Measurements from ENCODE around the gene GUF1. TPM values are rescaled to one million over a fixed set of nuclear protein-coding genes. Genes with fewer than 3 reads are reported as not detected.

Gene GUF1
- total RNA-seq, 1 donor, result 22.9 TPM

DNA sequence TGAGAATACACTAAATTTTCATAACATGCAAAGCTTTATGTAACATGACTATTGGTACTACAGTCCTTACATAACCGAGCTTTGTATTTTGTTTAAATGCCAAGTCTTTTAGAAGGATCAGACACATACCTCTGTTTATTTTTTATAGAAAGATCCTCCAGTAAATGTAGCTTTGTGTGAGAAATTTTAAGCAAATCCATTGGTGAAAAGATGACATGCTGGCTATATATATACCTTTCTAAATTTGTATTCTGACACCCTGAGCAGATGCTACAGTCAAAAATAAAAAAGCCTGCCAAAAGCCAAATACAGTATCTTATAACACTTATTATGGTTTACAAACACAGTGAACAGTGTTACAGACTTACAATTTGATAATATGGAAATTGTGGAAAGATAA lies 26.8 kb upstream of the GUF1 start, which contains the start of gene YIPF7:
Gene YIPF7 (minus strand): TSS at position 201 of the 400 bp plus-strand sequence. CDS start 1,525 bp downstream, outside the sequence.
- DNase-seq (ENCODE audit: low read depth), result no peak
- TF ChIP-seq, protein P1, sequence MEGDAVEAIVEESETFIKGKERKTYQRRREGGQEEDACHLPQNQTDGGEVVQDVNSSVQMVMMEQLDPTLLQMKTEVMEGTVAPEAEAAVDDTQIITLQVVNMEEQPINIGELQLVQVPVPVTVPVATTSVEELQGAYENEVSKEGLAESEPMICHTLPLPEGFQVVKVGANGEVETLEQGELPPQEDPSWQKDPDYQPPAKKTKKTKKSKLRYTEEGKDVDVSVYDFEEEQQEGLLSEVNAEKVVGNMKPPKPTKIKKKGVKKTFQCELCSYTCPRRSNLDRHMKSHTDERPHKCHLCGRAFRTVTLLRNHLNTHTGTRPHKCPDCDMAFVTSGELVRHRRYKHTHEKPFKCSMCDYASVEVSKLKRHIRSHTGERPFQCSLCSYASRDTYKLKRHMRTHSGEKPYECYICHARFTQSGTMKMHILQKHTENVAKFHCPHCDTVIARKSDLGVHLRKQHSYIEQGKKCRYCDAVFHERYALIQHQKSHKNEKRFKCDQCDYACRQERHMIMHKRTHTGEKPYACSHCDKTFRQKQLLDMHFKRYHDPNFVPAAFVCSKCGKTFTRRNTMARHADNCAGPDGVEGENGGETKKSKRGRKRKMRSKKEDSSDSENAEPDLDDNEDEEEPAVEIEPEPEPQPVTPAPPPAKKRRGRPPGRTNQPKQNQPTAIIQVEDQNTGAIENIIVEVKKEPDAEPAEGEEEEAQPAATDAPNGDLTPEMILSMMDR (IDR thresholded peaks at IDR 0.05; ENCODE audit: insufficient read depth, low read depth, low read length), result no peak
- no peak within 1 kb of the TSS for H3K4me3 ChIP-seq (ENCODE audit: low read depth, low read length)

DNA sequence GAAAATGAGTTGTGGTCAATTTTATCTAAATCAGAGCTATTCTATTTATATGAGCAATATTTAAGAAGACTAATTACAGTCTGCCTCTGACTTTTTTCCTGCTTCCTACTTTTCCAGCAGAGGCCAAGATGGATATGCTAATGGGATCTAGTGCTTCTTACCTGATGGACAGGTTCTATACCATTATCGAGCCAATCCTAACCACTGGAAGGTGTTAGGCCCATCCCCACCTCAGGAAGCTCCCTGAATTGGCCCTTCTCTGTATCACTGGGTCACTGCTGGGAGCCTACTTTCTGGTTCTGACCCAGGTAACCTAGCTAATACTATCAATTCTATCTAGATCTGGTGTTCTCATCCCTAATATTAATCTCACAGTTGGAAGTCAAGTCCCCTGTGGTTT lies 26.2 kb upstream of the GUF1 start:
- TF ChIP-seq, protein P1 (IDR thresholded peaks at IDR 0.05; ENCODE audit: insufficient read depth, low read depth, low read length), result no peak
- H3K4me3 ChIP-seq (ENCODE audit: low read depth, low read length), result no peak overlapping the region
- DNase-seq (ENCODE audit: low read depth), result no peak

DNA sequence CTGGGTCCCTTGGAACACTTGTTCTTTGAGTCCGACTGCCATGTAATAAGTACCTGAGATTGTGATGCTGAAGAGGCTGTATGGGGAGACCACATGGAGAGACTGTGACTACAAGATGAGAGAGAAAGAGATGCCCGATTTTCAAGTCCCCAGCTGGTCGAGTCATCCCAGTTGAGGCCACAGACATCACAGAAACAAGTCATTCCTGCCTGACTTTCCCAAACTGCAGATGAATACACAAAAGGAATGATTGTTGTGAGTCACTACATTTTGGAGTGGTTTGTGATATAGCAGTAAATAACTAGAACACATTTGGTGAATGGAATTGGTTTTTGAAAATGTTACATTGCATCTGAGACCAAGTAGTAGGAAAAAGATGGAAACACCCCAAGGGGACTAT lies 17.8 kb upstream of the GUF1 start:
- no peak overlapping the region for H3K4me3 ChIP-seq (ENCODE audit: low read depth, low read length)
- TF ChIP-seq, protein P1 (IDR thresholded peaks at IDR 0.05; ENCODE audit: insufficient read depth, low read depth, low read length), result no peak
- DNase-seq (ENCODE audit: low read depth), result no peak

DNA sequence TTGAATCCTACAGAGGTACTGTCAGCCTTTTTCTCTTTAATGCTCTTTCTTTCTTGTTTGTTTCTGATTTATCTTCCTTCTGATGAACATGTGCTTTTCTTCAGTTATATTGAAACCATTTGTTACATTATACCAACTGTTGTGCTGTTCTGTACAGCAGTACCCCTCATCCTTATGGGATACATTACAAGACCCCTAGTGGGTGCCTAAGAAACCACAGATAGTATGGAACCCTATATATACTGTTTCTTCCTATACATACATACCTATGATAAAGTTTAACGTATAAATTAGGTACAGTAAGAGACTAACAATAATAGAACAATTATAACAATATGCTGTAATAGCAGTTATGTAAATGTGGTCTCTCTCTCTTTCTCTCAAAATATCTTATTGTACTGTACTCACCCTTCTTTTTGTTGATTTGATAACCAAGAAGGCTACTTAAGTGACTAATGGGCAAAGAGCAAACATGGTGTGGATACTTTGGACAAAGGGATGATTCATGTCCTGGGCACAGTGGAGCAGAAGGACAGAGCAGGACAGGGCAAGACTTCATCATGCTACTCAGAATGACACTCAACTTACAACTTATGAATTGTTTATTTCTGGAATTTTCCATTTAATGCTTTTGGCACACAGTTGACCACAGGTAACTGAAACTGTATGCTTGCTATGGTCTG lies 16.1 kb upstream of the GUF1 start:
- DNase-seq (ENCODE audit: low read depth), result no peak
- H3K4me3 ChIP-seq (ENCODE audit: low read depth, low read length), result no peak overlapping the region

GRCh38 chr4:44662623-44663005 lies 15.6 kb upstream of the GUF1 start:
- DNase-seq (ENCODE audit: low read depth), result no peak
- no peak overlapping the region for H3K4me3 ChIP-seq (ENCODE audit: low read depth, low read length)
- TF ChIP-seq, protein P1 (IDR thresholded peaks at IDR 0.05; ENCODE audit: insufficient read depth, low read depth, low read length), result no peak

More for the DNA sequence above, 16.1 kb upstream of the GUF1 start:
- TF ChIP-seq, protein P1 (IDR thresholded peaks at IDR 0.05; ENCODE audit: insufficient read depth, low read depth, low read length), result no peak

DNA sequence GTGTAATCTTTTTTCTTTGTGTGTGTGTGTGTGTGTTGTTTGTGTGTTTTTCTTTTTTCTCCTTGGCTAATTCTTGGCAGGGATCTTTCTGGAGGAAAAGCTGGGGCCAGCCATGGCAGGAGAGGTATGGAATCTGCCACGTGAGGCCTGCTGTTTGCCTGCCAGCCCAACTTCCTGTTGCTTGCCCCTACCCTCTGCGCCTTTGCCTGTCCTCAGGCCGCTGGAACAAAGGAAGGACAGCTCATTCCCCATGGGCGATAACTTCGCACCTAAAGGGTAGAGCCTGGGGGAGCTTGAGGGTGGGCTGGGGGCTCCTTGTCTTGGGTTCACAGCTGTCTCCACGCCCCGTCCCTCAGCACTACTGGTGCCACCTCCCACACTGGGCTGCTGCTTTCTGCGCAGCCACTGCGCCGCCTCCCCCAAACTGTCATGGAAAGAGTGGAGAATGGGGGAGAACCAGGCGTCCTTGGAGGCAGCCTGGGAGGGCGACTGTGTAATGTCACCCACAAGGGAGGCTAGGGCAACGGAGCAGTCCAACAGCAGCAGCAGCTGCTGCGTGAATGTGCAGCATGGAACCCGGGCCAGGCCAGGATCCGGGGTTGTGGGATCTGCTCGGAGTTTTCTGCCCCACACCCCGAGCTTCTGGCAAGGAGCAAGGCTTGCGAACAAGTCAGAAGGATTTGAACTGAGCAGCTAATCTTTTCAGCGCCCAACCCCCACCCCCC lies 14.5 kb upstream of the GUF1 start:
- DNase-seq (ENCODE audit: low read depth), result no peak
- TF ChIP-seq, protein P1 (IDR thresholded peaks at IDR 0.05; ENCODE audit: insufficient read depth, low read depth, low read length), result no peak
- H3K4me3 ChIP-seq (ENCODE audit: low read depth, low read length), result no peak overlapping the region
